ENCODE data around the gene PPFIA1.
"Not testable (repeated sequence)": the region's sequence is repeated elsewhere in the genome, so short reads cannot be mapped to it uniquely, and the experiment has no call there.

The PPFIA1 gene

GRCh38 chr11:70381872-70382861 is 111.7 kb downstream of the PPFIA1 start:
- Histone ChIP-seq H3K9me3 (no peaks in the 10 kb centered on the region), H3K27ac (peak overlapping the region in 1 of 2 donors; percentile 8), H3K27me3 (no peaks in the 10 kb centered on the region), H3K4me3 (no peak overlapping the region), H3K36me3 (peaks cover 25 to 61% (median 41%) of the 10 kb centered on the region in 3 donors), H3K4me1 (peaks cover 0 to 5% (median 2%) of the 10 kb centered on the region in 4 donors)
- intact Hi-C loops (cut with DNase I; ENCODE audit: low total_unique reads) = no loop called here
- DNase-seq = no peak
- TF ChIP-seq, protein P1, sequence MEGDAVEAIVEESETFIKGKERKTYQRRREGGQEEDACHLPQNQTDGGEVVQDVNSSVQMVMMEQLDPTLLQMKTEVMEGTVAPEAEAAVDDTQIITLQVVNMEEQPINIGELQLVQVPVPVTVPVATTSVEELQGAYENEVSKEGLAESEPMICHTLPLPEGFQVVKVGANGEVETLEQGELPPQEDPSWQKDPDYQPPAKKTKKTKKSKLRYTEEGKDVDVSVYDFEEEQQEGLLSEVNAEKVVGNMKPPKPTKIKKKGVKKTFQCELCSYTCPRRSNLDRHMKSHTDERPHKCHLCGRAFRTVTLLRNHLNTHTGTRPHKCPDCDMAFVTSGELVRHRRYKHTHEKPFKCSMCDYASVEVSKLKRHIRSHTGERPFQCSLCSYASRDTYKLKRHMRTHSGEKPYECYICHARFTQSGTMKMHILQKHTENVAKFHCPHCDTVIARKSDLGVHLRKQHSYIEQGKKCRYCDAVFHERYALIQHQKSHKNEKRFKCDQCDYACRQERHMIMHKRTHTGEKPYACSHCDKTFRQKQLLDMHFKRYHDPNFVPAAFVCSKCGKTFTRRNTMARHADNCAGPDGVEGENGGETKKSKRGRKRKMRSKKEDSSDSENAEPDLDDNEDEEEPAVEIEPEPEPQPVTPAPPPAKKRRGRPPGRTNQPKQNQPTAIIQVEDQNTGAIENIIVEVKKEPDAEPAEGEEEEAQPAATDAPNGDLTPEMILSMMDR (IDR thresholded peaks at IDR 0.05) = no peak

DNA sequence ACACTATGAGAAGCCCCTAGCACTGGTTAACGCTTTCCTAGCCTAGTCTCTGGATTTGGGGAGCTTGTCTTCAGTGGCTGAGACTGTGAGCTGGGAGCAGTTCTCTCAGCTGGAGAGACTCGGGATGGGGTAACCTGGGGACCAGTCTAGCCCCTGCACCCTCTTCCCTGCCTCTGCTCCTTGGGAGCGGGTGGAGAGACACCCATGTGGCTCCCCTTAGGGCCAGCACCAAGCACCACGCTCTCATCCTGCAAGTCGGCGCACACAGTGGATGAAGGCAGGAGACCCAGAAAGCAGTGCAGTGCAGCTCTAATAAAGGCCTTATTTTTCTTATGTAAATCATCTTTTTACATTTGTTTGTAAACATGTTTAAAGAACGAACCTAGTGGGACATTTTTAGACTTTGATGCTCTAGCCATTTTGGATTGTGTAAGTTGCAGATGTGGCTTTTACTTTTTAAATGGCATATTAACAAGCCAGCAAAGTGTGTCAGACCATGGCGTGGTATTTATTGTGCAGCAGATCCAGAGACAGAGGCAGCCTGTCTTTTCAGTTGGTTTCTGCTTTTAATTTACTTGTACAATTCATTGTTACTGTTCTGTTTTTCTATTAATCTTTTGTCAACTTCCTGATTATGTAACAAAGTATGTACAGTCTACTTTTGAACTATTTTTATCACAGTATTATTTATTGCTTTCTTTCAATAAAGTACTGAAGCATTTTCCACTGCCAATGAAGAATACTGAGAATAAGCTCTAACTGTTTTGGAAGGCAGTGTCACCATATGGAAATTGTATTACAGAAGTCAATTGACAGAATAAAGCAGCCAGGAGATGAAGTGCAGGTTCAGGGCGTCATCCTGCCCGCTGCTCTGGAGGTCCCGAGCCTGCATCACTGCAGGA is 113.4 kb downstream of the PPFIA1 start:
- DNase-seq = peak in 1 of 2 donors; percentile 51
- H3K27ac ChIP-seq = no peak overlapping the region
- H3K27me3 ChIP-seq = no peaks in the 10 kb centered on the region
- TF ChIP-seq, protein P1 (IDR thresholded peaks at IDR 0.05) = no peak
- H3K4me1 ChIP-seq = peaks cover 0 to 5% (median 2%) of the 10 kb centered on the region in 4 donors
- H3K4me3 ChIP-seq = no peak overlapping the region
- peaks cover 8 to 44% (median 25%) of the 10 kb centered on the region in 3 donors for H3K36me3 ChIP-seq
- intact Hi-C loops (cut with DNase I; ENCODE audit: low total_unique reads) = no loop called here
- H3K9me3 ChIP-seq = no peaks in the 10 kb centered on the region

DNA sequence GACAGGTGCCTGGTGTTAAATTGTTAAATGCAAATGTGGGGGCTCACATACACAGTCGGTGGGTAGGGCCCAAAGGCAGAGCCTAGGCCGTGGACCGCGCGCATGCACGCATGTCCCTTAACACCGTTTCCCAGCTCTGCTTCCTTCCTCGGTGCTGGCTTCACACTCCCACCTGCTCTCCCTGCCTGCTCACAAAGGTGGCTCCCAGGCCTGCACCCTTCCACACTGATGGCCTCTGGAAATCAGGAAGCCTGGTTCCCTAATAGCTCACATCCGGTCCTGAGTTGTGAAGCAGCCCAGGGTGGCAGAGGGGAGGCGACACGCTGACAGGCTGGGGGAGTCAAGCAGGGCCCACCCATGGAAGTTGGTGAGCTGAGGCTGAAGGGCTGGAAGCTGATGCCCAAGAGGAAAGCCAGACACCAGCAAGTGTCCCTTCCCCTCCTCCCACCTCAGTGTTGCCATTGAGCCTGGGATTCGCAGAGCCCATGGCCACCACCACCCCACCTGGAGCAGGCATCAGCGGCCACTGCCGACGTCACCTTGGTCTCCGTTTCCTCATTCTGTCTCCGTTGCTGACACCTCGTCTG is 114.2 kb downstream of the PPFIA1 start:
- Histone ChIP-seq H3K27ac (no peak overlapping the region), H3K27me3 (no peaks in the 10 kb centered on the region), H3K9me3 (no peaks in the 10 kb centered on the region), H3K4me3 (no peak overlapping the region), H3K4me1 (peaks cover 0 to 5% (median 2%) of the 10 kb centered on the region in 4 donors), H3K36me3 (peaks cover 4 to 36% (median 17%) of the 10 kb centered on the region in 3 donors)
- TF ChIP-seq, protein P1 (IDR thresholded peaks at IDR 0.05) = no peak
- DNase-seq = peak in 1 of 2 donors; percentile 49
- intact Hi-C loops (cut with DNase I; ENCODE audit: low total_unique reads) = loop anchor here (5.0 kb wide), 1 partner anchor 172 kb away; no protein-coding TSS in a partner anchor

DNA sequence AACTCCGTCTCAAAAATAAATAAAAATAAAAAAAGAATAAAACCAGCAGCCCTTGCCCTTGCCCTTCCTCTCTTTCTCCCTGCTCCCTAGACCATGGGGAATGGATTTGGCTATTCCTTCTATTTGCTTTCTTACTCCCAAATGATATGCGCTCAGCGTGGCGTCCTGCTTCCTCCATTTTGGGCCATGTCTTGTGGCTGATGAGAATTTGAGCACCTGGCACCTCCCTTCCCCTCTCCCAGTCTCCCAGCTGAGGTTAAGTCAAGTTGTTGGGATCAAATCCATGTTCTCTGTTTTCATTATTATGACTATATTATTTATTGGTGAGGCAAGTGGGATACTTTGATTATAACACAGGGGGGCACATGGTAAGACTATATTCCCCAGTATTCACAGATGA is 117.1 kb downstream of the PPFIA1 start:
- Histone ChIP-seq H3K9me3 (no peaks in the 10 kb centered on the region), H3K27me3 (no peaks in the 10 kb centered on the region), H3K36me3 (peaks cover 0 to 24% (median 10%) of the 10 kb centered on the region in 3 donors), H3K4me1 (peaks cover 0 to 5% (median 0%) of the 10 kb centered on the region in 4 donors), H3K4me3 (no peak overlapping the region), H3K27ac (no peak overlapping the region)
- intact Hi-C loops (cut with DNase I; ENCODE audit: low total_unique reads) = loop anchor here (5.0 kb wide), 1 partner anchor 175 kb away; no protein-coding TSS in a partner anchor
- DNase-seq = peak in 1 of 2 donors; percentile 21
- TF ChIP-seq, protein P1 (IDR thresholded peaks at IDR 0.05) = no peak

GRCh38 chr11:70389201-70389600 is 118.7 kb downstream of the PPFIA1 start:
- no peaks in the 10 kb centered on the region for H3K27me3 ChIP-seq
- no peak for DNase-seq
- peaks cover 0 to 2% (median 0%) of the 10 kb centered on the region in 4 donors for H3K4me1 ChIP-seq
- intact Hi-C loops (cut with DNase I; ENCODE audit: low total_unique reads) = loop anchor here (5.0 kb wide), 1 partner anchor 177 kb away; no protein-coding TSS in a partner anchor
- H3K36me3 ChIP-seq = peaks cover 3 to 14% (median 10%) of the 10 kb centered on the region in 3 donors
- TF ChIP-seq, protein P1 (IDR thresholded peaks at IDR 0.05) = no peak
- H3K4me3 ChIP-seq = no peak overlapping the region
- no peak overlapping the region for H3K27ac ChIP-seq
- no peaks in the 10 kb centered on the region for H3K9me3 ChIP-seq

DNA sequence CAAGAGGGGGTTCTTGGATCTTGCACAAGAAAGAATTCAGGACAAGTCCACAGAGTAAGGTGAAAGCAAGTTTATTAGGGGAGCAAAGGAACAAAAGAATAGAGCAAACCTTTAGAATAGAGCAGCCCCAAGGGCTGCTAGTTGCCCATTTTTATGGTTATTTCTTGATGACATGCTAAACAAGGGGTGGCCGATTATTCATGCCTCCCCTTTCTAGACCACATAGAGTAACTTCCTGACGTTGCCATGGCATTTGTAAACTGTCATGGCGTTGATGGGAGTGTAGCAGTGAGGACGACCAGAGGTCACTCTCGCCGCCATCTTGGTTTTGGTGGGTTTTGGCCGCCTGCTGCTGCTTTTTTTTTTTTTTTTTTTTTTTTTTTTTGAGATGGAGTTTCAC is 120.4 kb downstream of the PPFIA1 start:
- H3K4me3 ChIP-seq; H3K36me3 ChIP-seq; H3K27ac ChIP-seq; H3K4me1 ChIP-seq; intact Hi-C loops (cut with DNase I; ENCODE audit: low total_unique reads); H3K27me3 ChIP-seq; H3K9me3 ChIP-seq: not testable (repeated sequence)
- DNase-seq = peak in 1 of 2 donors; percentile 10
